ENCODE data around the gene KDM2A. TPM values are rescaled to one million over a fixed set of nuclear protein-coding genes. Genes with fewer than 3 reads are reported as not detected.

KDM2A gene
- total RNA-seq, 1 experiment from 2014 or later = 65.3 TPM

GRCh38 chr11:67268962-67269268 is 149.9 kb downstream of the KDM2A start:
- H3F3A ChIP-seq (ENCODE audit: low read length, unreplicated experiment) = no peaks in the 10 kb centered on the region
- TF ChIP-seq EZH2 (IDR thresholded peaks at IDR 0.05; ENCODE audit: low read length, unreplicated experiment) = no peak
- no peak overlapping the region for H3K27ac ChIP-seq (ENCODE audit: low read length)
- BruUV-seq (replicated peaks) = no TSS peak
- peaks cover 32% of the 10 kb centered on the region for H3K4me1 ChIP-seq (ENCODE audit: insufficient read depth, low read length)
- H3K27me3 ChIP-seq (ENCODE audit: low read length) = no peaks in the 10 kb centered on the region
- ChIA-PET CTCF (no interaction called here), POLR2A (ENCODE audit: unreplicated experiment) (no interaction called here)
- intact Hi-C loops (cut with micrococcal nuclease) = loop anchor here (5.0 kb wide), 1 partner anchor 33 kb away; the partner anchor contains the start of gene SSH3
- ATAC-seq = no peak
- no peak overlapping the region for H3K4me2 ChIP-seq (ENCODE audit: low read length)
- no peak overlapping the region for H2AFZ ChIP-seq (ENCODE audit: low read length)
- H3K79me2 ChIP-seq (ENCODE audit: low read length) = peaks cover 74% of the 10 kb centered on the region
- DNase-seq = no peak
- H4K20me1 ChIP-seq (ENCODE audit: low read length) = peaks cover 47% of the 10 kb centered on the region
- no peaks in the 10 kb centered on the region for H3K9me2 ChIP-seq (replicated peaks; ENCODE audit: low read length)
- no peak overlapping the region for H3K4me3 ChIP-seq (ENCODE audit: low read length)
- H3K9me3 ChIP-seq (ENCODE audit: low read length) = no peaks in the 10 kb centered on the region
- H3K36me3 ChIP-seq (ENCODE audit: low read depth, low read length) = peaks cover 12% of the 10 kb centered on the region; the same call in 1 of the 2 replicates
- H3K9ac ChIP-seq (ENCODE audit: low read length) = no peak overlapping the region

GRCh38 chr11:67269401-67270255 is 150.6 kb downstream of the KDM2A start:
- intact Hi-C loops (cut with micrococcal nuclease) = loop anchor here (5.0 kb wide), 1 partner anchor 33 kb away; the partner anchor contains the start of gene SSH3
- H3K4me3 ChIP-seq (ENCODE audit: low read length) = no peak overlapping the region

More at GRCh38 chr11:67269401-67270255, 150.6 kb downstream of the KDM2A start:
- Histone ChIP-seq H4K20me1 (ENCODE audit: low read length) (peaks cover 49% of the 10 kb centered on the region), H3K9ac (ENCODE audit: low read length) (no peak overlapping the region), H3K36me3 (ENCODE audit: low read depth, low read length) (peaks cover 13% of the 10 kb centered on the region; the same call in 1 of the 2 replicates), H3F3A (ENCODE audit: low read length, unreplicated experiment) (no peaks in the 10 kb centered on the region), H3K79me2 (ENCODE audit: low read length) (peaks cover 80% of the 10 kb centered on the region), H3K4me2 (ENCODE audit: low read length) (0 out of 2 replicates have a peak overlapping the region, but pooled peaks have one; percentile 27), H3K4me1 (ENCODE audit: insufficient read depth, low read length) (peaks cover 31% of the 10 kb centered on the region), H3K27me3 (ENCODE audit: low read length) (no peaks in the 10 kb centered on the region), H2AFZ (ENCODE audit: low read length) (no peak overlapping the region), H3K27ac (ENCODE audit: low read length) (no peak overlapping the region), H3K9me3 (ENCODE audit: low read length) (no peaks in the 10 kb centered on the region), H3K9me2 (replicated peaks; ENCODE audit: low read length) (no peaks in the 10 kb centered on the region)
- no TSS peak for BruUV-seq (replicated peaks)
- POLR2A ChIA-PET (ENCODE audit: unreplicated experiment) = no interaction called here
- ATAC-seq = no peak
- TF ChIP-seq EZH2 (IDR thresholded peaks at IDR 0.05; ENCODE audit: low read length, unreplicated experiment) (no peak), EZH2phosphoT487 (IDR thresholded peaks at IDR 0.05; ENCODE audit: borderline replicate concordance, low read length) (no peak), CTCF (conservative IDR thresholded peaks at IDR 0.05; ENCODE audit: low read depth, low read length) (no peak)
- CTCF ChIA-PET = no interaction called here
- DNase-seq = no peak
